WERI-Rb-1 (cell line): ENCODE data around the gene SLC19A2.

ENCODE experiments used
- DNase-seq: peaks from one replicate; pipeline ENCODE4 v3.0.0-alpha.2; 2020
- H3K27ac ChIP-seq: fragments of 250-450 bp; sonication (Bioruptor Pico); 2 replicates; pipeline ENCODE4 v1.5.1; 2020; ENCODE audit warnings: mild to moderate bottlenecking, moderate library complexity
- H3K27me3 ChIP-seq: fragments of 250-450 bp; sonication (Bioruptor Pico); 2 replicates; pipeline ENCODE4 v1.5.1; 2021; ENCODE audit warnings: mild to moderate bottlenecking, low read depth, moderate library complexity; ENCODE audit not compliant: insufficient read depth, severe bottlenecking
- H3K36me3 ChIP-seq: fragments of 250-450 bp; sonication (Bioruptor Pico); 2 replicates; pipeline ENCODE4 v1.5.1; 2020; ENCODE audit warnings: mild to moderate bottlenecking, moderate library complexity
- H3K4me3 ChIP-seq: 2 replicates; pipeline ENCODE4 v1.5.1; 2011; ENCODE audit warnings: low read depth, mild to moderate bottlenecking, control low read depth, low read length
- H3K9me3 ChIP-seq: fragments of 250-450 bp; sonication (Bioruptor Pico); 2 replicates; pipeline ENCODE4 v1.5.1; 2021; ENCODE audit warnings: mild to moderate bottlenecking, moderate library complexity; ENCODE audit not compliant: severe bottlenecking
- TF ChIP-seq, protein P1 (sequence below): IDR thresholded peaks from 2 replicates; pipeline ENCODE4 v1.5.1; 2011; ENCODE audit warnings: low read depth, mild to moderate bottlenecking, control low read depth, inconsistent platforms, low read length

SLC19A2 gene

DNA sequence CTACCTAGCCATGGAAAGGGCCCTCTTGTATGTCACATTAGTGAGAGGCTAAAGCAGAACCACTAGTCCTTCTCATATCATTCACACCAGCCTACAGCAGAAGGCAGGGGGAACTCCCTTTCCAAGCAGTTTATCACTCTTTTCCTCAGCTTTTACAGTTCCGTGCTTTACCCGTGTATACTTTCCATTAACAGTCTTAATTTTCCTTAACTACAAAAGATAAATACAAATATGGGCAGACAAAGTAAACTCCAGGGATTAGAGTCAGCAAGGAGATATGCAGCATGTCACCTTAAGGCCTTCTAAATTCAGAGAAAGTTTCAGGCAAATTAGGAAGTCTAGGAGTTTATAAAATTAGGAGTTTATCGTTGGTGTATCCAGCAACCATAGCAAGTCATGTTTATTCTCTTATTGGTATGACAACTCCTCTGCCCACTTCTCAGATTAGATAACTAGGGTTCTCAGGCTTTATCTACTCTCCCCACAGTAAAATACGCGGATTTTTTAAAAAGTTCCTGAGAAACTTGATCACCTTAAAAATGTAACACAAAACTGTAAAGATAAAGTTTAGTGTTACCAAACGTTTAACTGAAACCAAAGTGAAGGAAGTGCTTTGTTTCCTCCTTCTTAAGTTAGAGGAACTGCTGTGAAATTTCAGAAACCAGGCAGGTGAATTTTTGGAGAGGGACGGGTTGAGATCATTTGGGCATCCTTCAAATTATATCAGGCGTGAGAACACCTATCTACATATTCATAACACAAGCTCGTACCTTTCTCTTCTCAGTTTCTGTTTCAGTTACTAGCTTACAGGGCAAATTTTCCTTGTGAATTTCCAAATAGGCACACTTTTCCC is 42.7 kb upstream of the SLC19A2 start:
- Histone ChIP-seq H3K27ac (no peak overlapping the region), H3K36me3 (no peaks in the 10 kb centered on the region), H3K27me3 (no peaks in the 10 kb centered on the region), H3K9me3 (no peaks in the 10 kb centered on the region), H3K4me3 (no peak overlapping the region)
- TF ChIP-seq, protein P1, sequence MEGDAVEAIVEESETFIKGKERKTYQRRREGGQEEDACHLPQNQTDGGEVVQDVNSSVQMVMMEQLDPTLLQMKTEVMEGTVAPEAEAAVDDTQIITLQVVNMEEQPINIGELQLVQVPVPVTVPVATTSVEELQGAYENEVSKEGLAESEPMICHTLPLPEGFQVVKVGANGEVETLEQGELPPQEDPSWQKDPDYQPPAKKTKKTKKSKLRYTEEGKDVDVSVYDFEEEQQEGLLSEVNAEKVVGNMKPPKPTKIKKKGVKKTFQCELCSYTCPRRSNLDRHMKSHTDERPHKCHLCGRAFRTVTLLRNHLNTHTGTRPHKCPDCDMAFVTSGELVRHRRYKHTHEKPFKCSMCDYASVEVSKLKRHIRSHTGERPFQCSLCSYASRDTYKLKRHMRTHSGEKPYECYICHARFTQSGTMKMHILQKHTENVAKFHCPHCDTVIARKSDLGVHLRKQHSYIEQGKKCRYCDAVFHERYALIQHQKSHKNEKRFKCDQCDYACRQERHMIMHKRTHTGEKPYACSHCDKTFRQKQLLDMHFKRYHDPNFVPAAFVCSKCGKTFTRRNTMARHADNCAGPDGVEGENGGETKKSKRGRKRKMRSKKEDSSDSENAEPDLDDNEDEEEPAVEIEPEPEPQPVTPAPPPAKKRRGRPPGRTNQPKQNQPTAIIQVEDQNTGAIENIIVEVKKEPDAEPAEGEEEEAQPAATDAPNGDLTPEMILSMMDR, result no peak
- DNase-seq, result no peak

DNA sequence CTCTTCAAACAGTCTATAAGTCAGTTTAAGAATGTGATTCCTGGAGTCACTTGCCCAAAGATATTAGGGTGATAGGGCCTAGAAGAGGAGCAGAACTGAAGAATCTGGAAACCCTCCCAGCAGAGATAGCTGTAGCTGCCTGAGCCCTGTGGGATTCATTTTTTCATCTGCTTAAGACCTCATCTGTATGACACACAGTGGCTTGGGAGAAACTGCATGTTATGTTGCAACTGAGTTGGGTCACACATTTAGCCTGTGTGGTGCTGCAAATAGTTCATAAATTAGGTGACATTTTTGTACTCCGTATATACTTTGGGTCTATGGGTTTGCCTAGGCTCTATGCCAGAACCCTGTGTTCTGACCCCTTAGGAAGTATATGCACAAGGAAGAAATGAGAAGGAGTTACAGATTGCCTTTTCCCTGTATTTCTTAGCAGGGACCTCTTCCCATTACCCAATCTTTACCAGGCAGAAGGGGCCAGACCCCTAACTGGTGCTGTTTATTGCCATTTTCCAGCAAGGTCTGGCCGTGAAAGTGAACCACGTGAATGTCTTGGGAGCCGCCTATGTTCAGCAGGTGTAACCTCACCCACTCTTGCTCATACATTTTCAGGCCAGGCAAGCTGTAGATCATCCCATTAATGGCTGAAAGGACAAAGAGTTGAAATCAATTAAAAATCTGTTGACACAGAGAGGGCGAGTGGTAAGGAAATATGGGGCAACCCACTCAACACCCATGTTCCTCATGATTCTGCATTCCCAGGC is 41.9 kb upstream of the SLC19A2 start:
- DNase-seq, result no peak
- H3K36me3 ChIP-seq, result no peaks in the 10 kb centered on the region
- H3K9me3 ChIP-seq, result no peaks in the 10 kb centered on the region
- TF ChIP-seq, protein P1, result no peak
- H3K4me3 ChIP-seq, result no peak overlapping the region
- H3K27ac ChIP-seq, result no peak overlapping the region
- H3K27me3 ChIP-seq, result no peaks in the 10 kb centered on the region

DNA sequence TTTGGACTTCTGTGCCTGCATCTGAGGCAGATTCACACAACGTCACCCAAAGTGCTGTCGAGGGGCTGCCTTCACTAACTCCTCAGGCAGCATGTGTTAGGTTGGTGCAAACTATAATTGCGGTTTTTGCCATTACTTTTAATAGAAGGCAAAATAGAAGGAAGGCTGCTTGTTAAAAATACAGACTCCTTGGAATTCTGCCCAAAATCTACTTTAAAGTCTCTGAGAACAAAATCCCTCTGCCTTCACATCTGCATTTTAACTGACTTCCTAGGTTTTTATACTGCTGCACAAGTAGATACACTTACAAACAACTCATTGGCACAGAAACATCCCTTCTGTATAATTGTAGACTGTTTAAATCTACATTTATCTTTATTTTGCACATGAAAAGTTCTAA is 41.3 kb upstream of the SLC19A2 start:
- Histone ChIP-seq H3K9me3 (no peaks in the 10 kb centered on the region), H3K27ac (no peak overlapping the region), H3K4me3 (no peak overlapping the region), H3K36me3 (no peaks in the 10 kb centered on the region), H3K27me3 (no peaks in the 10 kb centered on the region)
- no peak for DNase-seq
- TF ChIP-seq, protein P1, result no peak

DNA sequence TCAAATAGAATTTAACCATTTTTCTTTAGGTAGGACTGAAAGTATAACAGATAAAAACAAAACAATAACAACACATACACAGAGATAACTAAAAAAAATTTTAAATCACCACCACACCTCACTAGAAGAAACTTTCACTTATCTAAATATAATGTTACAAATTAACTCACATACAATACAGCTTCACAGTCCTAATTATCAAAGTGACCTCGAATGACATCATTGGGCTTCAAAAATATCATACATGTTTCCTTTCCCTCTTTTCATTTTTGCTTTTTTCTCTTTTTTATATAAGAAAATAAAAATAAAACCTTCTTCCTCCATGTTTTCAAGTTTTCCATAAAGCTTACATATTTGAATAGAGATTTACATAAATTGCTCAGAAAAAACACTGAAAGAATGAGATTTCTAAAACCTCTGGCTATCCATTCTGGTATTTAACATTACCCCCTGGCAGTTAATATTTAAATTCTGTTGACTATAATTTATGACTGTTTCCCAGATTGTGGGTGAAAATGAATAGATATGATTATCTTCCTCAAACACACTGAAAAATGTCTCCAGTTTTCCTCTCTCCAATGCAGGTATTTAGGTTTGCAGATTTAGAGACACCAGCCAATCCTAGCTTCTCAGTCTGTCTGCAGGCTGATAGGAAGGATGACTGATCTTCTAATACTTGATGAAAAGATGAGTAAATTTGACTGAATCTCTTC is 40.5 kb upstream of the SLC19A2 start:
- TF ChIP-seq, protein P1, result no peak
- no peak for DNase-seq
- Histone ChIP-seq H3K27me3 (no peaks in the 10 kb centered on the region), H3K36me3 (no peaks in the 10 kb centered on the region), H3K27ac (no peak overlapping the region), H3K4me3 (no peak overlapping the region), H3K9me3 (no peaks in the 10 kb centered on the region)

DNA sequence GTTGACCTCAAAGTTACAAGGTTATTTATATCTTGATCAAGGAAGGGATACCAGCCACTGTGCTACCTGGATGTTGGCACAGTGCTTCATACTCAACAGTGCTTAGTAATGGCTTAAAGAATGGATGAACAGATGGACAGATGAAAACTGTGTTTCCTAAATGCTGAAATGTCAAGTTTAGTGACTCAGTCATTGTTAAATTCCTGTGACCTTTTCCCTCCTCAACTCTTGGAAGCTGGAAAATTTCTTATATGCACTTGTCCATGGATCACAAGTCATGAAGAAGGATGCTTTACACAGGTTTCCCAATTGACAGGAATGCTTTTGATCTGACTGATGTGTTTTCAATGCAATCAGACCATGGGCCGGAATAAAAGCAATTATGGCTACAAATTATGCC is 39.6 kb upstream of the SLC19A2 start:
- Histone ChIP-seq H3K4me3 (no peak overlapping the region), H3K9me3 (no peaks in the 10 kb centered on the region), H3K27ac (no peak overlapping the region), H3K36me3 (no peaks in the 10 kb centered on the region), H3K27me3 (no peaks in the 10 kb centered on the region)
- DNase-seq, result no peak
- TF ChIP-seq, protein P1, result no peak
